SK-N-MC (cell line): ENCODE results near the gene FAM25G.
"Not testable (repeated sequence)": the region's sequence is repeated elsewhere in the genome, so short reads cannot be mapped to it uniquely, and the experiment has no call there.

Source experiments
- EZH2 ChIP-seq: fragments of 200-600 bp; sonication (generic); IDR thresholded peaks from one replicate; pipeline ENCODE4 v1.6.1; 2017; ENCODE audit warnings: antibody characterized with exemption
- FOXP2 ChIP-seq: optimal IDR thresholded peaks from 2 replicates; pipeline ENCODE3; 2011; ENCODE audit warnings: mild to moderate bottlenecking, moderate library complexity; ENCODE audit not compliant: insufficient read depth; ENCODE audit errors: extremely low read length, control extremely low read depth
- POLR2AphosphoS5 ChIP-seq: IDR thresholded peaks from 2 replicates; pipeline ENCODE4 v1.6.1; 2012; ENCODE audit warnings: mild to moderate bottlenecking, low read depth, low read length, borderline replicate concordance

DNA sequence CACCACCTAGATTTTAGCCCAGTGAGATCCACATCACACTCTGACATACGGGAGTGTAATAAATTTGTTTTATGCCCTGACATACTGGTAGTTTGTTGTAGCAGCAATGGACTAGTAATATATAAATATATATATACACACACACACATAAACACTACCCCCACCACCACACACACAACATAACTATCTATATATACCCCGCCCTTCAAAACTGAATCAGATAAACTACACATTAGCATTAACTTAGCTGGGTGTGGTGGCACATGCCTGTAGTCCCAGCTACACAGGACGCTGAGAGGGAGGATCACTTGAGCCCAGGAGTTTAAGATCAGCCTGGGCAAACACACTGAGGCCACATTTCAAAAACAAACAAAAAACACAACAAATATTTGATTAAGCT lies 44.9 kb upstream of the FAM25G start:
- TF ChIP-seq POLR2AphosphoS5, EZH2, FOXP2: not testable (repeated sequence)
